Hepatocyte (in vitro differentiated cells): ENCODE results near the gene ACSBG1.

ENCODE experiments used
- EZH2 ChIP-seq: fragments of 200-600 bp; sonication (generic); IDR thresholded peaks from 2 replicates; pipeline ENCODE4 v1.6.1; 2016; ENCODE audit warnings: antibody characterized with exemption, mild to moderate bottlenecking, borderline replicate concordance
- EZH2phosphoT487 ChIP-seq: fragments of 200-600 bp; sonication (generic); IDR thresholded peaks from one replicate; pipeline ENCODE4 v1.6.1; 2018; ENCODE audit warnings: antibody characterized with exemption, mild to moderate bottlenecking, low read depth, moderate library complexity; ENCODE audit not compliant: unreplicated experiment, severe bottlenecking
- TF ChIP-seq, protein P1 (sequence below): fragments of 200-600 bp; sonication (generic); IDR thresholded peaks from 2 replicates; pipeline ENCODE4 v1.5.1; 2016; ENCODE audit warnings: antibody characterized with exemption, mild to moderate bottlenecking; ENCODE audit not compliant: poor library complexity

DNA sequence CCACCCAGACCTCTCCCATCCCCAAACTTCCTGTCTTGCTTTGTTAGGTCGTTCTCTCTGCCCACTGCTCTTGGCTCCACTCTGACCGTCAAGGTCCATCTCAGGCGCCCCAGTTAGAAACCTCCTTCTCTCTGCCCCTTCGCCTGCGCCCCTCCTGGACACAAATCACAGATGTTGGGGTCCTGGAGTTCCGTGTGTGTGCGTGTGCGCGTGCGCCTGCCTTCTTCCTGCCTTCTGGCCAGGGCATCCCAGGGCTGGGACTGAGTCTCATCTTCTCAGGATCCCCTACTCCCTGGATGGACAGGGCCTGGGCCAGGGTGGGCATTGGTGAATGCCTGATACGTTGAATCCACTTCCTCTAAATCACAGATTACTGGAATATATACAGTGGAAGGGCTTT is 869 bp downstream of the ACSBG1 start:
- TF ChIP-seq EZH2phosphoT487: no peak
- TF ChIP-seq, protein P1, sequence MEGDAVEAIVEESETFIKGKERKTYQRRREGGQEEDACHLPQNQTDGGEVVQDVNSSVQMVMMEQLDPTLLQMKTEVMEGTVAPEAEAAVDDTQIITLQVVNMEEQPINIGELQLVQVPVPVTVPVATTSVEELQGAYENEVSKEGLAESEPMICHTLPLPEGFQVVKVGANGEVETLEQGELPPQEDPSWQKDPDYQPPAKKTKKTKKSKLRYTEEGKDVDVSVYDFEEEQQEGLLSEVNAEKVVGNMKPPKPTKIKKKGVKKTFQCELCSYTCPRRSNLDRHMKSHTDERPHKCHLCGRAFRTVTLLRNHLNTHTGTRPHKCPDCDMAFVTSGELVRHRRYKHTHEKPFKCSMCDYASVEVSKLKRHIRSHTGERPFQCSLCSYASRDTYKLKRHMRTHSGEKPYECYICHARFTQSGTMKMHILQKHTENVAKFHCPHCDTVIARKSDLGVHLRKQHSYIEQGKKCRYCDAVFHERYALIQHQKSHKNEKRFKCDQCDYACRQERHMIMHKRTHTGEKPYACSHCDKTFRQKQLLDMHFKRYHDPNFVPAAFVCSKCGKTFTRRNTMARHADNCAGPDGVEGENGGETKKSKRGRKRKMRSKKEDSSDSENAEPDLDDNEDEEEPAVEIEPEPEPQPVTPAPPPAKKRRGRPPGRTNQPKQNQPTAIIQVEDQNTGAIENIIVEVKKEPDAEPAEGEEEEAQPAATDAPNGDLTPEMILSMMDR: no peak
- TF ChIP-seq EZH2: no peak
